Measurements from ENCODE around the gene FPR3.
A peak's percentile ranks its signal among the peaks of the same experiment; 100 is the strongest.
"Not testable (repeated sequence)": the region's sequence is repeated elsewhere in the genome, so short reads cannot be mapped to it uniquely, and the experiment has no call there.

FPR3 gene, protein sequence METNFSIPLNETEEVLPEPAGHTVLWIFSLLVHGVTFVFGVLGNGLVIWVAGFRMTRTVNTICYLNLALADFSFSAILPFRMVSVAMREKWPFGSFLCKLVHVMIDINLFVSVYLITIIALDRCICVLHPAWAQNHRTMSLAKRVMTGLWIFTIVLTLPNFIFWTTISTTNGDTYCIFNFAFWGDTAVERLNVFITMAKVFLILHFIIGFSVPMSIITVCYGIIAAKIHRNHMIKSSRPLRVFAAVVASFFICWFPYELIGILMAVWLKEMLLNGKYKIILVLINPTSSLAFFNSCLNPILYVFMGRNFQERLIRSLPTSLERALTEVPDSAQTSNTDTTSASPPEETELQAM

DNA sequence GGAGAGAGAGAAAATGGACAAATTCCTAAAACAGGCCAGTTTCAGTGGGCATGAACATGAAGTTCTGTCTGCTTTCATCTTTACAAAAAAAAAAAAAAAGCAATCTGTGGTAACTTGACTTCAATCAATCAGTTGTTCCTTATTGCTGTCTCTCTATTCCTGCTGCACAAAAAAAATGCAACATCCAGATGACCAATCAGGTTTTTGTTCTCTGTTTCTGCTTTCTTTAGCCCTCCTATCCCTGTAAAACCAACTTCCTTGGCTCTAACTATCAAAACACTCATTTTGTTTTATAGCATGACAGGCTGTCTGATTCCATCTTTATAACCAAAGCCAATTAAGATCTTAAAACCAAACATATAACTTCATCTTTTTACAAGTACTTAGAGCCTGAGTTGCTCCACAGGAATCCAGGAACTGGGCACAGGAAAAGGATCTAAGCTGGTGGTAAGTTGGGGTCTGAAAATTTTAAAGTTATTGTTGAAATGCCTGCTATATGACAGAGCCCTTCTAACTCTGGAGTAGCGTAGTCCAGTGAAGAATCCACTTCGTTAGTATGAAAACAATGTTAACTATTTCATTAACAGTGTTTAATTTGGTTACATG is at the start of gene FPR3:
FPR3 (plus strand) TSS at position 273 of the 606 bp plus-strand sequence. CDS start 28,592 bp downstream, outside the sequence.
- DNase-seq (ENCODE audit: low read depth), result no peak

DNA sequence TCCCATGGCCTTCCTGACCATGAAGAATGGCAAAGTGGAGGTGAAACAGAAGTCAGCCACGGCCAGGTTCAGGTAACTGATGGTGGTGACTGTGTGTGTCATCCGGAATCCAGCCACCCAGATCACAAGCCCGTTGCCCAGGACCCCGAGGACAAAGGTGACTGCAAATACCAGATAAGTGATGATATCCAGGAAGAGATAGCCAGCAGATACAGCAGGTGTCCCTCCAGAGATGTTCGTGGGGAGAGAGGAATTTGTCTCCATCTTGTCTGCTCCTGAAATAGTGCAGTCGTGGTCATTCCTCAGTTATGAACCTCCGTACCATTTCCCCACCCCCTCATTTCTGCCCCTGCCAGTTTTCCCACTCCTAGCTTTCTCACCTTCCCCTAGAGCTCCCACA is 48.2 kb upstream of the FPR3 start:
- DNase-seq (ENCODE audit: low read depth), result no peak

DNA sequence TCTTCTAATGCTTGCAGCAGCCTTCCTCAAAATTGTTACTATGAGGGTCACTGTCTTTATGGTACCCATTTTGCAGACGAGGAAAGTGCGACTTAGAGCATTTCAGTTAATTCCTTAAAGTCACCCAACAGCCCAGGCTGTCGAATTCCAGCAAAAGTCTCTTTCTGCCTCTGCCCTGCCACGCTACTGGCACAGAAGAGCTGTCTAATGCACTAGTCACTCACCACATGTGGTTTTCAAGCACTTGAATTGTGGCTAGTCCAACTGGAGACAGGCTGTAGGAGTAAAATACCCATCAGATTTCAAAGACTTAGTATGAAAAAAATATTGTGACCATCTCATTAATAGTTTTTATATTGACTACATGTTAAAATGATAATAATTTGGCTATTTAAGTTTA is 45.0 kb upstream of the FPR3 start:
- no peak for DNase-seq (ENCODE audit: low read depth)

DNA sequence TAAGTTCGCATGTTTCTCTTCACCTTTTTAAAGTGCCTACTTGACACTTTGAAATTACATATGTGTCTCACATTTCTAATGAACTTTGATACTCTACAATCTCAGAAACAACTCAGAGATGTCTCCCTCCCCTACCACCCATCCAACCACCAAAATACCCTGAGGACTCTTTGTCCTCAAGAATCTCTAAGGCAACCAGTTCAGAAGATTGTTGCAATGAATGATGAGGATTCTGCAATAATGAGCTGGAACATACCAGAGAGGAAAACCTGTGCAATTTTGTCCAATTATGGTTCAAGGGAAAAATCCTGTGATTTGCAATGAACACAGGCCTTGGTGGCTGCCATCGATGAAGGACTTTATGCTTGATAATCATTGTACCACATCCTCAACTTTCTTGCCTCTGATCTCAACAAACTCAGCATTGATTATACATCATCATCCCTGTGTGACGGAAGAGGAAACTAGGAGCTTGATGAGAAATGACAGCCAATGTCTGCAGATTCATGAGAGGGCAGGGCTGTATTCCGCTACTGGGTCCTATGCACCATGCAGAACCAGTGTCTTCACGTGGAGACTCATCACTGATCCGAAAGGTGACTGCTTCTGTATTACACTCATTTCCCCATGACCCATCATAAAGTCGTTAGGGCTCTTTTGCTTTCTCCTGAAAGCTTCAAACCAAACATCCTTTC is 44.4 kb upstream of the FPR3 start:
- no peak for DNase-seq (ENCODE audit: low read depth)

DNA sequence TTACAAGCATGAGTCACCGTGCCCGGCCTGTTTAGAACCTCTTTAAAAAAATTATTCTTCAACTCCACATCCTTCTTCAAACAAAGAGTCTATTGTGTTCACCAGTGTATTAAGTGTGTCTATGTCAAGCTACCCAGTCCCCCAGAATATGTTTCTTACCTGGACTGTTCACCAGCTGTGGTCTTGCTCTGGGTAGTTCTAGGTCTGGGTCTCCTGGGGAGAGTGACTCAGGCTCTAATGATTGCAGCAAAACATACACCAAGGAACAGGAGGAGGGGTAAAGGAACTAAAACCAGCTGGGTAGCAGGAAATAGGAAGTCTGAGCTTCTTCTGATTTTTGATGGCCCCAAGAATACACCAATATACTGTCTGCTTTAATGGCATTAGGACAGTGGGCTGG is 43.3 kb upstream of the FPR3 start, which contains the start of gene FPR1:
FPR1 (minus strand) TSS at position 224 of the 400 bp plus-strand sequence. CDS start 4,884 bp downstream, outside the sequence.
- DNase-seq (ENCODE audit: low read depth), result no peak

DNA sequence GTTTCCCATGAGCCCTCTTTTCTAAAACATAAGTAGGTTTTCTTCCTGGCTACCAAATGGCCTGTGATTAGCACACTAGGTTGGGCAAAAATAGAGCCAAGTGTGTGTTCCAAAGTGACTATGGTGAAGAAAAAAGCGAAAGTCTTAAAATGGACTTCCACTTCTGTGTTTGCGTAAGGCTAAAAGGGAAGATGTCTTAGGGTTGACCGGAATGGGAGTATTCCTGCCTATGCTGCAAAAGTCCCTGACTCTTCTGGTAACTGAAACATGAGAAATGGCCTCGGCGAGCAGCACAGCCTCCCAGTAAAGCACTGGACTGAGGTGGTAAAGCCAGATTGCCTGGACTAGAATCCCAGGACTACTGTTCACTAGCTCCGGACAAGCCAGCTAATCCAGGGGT is 40.8 kb upstream of the FPR3 start:
- DNase-seq (ENCODE audit: low read depth), result no peak

DNA sequence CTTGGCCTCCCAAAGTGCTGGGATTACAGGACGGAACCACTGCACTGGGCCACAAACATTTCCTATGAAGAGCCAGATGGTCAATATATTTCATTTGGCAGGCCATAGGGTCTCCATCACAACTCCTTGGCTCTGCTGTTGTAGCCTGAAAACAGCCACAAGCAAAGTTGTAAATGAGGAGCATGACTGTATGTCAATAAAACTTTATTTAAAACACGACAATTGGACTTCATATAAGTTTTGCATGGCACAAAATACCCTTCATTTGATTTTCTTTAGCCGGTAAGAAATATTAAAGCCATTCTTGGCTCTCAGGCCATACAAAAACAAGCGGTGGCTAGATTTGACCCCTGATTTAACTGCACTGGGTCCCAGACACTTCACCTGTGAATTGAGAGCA is 40.2 kb upstream of the FPR3 start:
- DNase-seq (ENCODE audit: low read depth), result no peak

DNA sequence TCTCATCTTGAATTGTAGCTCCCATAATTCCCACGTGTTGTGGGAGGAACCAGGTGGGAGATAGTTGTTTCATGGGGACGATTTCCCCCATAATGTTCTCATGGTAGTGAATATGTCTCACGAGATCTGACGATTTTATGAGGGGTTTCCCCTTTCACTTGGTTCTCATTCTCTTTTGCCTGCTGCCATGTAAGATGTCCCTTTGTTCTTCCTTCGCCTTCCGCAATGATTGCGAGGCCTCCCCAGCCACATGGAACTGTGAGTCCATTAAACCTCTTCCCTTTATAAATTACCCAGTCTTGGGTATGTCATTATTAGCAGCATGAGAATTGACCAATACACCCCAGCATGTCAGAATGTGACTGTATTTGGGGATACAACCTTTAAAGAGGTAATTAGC is 39.4 kb upstream of the FPR3 start:
- no peak for DNase-seq (ENCODE audit: low read depth)

DNA sequence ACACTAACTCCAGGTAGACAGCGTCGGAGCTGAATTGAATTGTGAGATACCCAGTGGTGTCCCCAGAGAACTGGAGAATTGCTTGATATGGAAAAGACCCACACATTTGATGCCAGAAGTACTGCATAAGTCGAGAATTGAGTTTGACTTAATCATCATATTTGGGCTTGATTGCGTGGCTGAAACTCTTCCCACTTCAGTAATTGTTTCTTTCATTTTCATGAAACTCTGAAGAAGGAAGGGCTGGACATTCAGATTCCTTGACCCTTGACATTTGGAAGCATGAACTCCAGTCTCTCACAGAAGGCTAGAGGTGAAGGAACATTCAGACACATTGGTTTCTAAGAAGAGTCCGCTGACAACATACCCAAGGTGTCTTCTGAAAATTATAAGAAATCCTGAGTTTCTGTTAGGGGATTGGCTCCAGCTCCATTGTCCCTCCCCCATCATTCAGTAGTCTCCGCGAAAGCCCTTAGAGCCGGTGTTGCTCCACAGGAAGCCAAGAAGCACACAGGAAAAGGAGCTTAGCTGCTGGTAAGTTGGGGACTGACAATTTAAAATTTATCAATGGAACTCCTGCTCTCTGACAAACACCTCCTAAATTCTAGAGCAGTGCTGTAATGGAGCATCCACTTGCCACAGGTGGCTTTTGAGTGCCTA is 34.1 kb upstream of the FPR3 start, which contains the start of gene FPR2:
FPR2 (plus strand) TSS at position 484 of the 660 bp plus-strand sequence. CDS start 7,479 bp downstream, outside the sequence.
- DNase-seq (ENCODE audit: low read depth), result no peak

DNA sequence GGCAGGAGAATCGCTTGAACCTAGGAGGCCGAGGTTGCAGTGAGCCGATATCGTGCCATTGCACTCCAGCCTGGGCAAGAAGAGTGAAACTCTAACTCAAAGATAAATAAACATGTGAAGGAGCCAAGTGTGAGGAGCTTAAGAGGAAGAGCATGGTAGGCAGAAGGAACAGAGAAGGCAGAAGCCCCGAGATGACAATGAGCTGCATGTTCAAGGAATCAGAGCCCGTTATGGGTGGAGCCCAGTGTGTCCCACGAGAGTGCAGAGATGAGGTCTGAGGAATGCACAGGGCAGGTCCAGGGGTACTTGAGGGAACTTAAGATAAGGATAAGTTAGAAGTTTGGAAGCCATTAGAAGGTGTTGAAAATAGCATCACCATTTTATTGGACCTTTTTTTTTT is 33.3 kb upstream of the FPR3 start:
- DNase-seq (ENCODE audit: low read depth), result no peak

DNA sequence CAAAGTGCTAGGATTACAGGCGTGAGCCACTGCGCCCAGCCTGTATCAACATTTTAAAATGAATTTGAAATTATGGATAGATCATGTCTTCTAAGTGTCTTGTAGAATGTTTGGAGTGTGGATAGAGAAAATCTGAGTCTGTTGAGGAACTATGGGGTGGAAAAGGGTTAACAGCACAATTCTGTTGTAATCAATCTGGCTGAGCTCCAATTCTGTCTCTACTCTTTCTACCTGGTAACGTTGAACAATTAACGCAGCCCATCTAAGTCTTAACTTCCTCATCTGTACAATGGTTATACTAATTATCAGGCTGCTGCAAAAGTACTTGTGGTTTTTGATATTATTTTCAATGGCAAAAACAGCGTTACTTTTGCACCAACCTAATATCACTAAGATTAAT is 29.9 kb upstream of the FPR3 start:
- no peak for DNase-seq (ENCODE audit: low read depth)

DNA sequence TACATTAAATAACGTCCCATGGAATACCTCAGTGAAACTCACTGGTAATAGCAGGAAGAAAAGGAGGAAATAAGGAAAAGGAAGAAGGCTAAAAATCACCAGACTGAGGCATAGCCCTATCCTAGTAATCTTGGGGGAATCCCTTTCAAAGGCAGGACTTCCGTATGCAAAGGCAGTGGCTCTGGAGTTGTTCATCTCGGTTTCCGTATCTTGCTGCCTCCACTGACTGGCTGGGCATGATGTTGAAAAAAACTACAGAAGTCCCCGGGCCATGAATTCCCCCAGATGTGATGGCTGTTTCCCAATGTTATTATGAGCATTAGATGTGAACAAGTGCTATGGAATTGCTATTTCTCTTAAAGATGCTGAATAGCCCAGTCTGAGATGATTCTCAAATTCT is 28.5 kb upstream of the FPR3 start:
- no peak for DNase-seq (ENCODE audit: low read depth)

DNA sequence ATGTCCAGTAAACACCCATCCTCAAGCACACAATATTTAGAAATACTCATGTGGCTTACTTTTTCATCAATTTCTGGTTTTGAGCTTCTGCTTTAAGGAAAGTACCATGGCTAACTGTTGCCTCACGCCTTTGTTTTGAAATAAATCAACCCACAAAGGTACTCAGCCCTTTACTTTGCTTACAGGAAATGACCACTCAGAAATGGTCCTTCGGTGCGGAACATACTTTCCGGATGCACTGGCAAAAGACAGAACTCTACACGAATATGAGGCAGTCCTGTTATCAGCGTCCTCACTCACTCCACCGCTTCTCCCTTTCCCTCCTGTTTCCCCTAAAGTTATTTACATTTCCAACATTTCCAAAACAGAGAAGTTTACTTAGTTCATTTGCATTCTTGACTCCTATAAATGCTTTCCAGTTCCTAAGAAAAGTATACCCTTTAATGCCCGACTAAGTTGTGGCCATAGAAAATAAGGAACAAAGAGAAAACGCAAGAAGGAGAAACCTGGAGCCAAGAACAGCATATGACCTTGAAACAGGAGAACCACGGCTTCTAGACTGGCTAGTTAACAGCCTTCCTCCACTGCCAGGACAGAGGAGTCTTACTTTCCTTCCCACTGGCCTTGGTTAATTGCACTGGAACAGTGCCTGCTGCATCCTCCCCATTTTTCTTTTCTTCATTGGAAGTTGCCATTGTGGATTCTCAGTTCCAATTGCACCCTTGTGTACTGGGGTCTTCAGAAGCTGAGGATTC is 23.4 kb upstream of the FPR3 start:
- no peak for DNase-seq (ENCODE audit: low read depth)

DNA sequence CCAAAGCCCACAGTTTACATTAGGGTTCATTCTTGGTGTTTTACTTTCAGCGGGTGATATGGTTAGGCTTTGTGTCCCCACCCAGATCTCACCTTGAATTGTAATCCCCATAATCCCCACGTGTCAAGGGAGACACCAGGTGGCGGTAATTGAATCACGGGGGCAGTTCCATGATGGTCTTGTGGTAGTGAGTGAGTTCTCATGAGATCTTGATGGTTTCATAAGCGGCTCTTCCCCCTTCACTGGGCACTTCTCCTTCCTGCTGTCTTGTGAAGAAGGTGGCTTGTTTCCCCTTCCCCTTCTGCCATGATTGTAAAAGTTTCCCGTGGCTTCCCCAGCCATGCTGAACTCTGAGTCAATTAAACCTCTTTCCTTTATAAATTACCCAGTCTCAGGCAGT is 22.0 kb upstream of the FPR3 start:
- no peak for DNase-seq (ENCODE audit: low read depth)

DNA sequence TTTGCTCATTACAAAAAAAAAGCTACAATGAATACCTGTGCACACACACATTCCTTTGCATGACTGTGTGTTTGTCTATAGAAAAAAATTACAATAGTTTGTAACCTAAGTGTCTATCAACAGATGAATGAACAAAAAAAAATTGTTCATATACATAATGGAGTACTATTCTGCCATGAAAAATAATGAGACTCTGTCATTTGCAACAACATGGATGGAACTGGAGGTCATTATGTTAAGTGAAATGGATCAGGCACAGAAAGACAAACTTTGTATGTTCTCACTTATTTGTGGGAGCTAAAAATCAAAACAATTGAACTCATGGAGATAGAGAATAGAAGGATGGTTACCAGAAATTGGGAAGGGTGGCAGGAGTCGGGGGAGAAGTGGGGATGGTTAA is 18.4 kb upstream of the FPR3 start:
- not testable (repeated sequence) for DNase-seq (ENCODE audit: low read depth)

DNA sequence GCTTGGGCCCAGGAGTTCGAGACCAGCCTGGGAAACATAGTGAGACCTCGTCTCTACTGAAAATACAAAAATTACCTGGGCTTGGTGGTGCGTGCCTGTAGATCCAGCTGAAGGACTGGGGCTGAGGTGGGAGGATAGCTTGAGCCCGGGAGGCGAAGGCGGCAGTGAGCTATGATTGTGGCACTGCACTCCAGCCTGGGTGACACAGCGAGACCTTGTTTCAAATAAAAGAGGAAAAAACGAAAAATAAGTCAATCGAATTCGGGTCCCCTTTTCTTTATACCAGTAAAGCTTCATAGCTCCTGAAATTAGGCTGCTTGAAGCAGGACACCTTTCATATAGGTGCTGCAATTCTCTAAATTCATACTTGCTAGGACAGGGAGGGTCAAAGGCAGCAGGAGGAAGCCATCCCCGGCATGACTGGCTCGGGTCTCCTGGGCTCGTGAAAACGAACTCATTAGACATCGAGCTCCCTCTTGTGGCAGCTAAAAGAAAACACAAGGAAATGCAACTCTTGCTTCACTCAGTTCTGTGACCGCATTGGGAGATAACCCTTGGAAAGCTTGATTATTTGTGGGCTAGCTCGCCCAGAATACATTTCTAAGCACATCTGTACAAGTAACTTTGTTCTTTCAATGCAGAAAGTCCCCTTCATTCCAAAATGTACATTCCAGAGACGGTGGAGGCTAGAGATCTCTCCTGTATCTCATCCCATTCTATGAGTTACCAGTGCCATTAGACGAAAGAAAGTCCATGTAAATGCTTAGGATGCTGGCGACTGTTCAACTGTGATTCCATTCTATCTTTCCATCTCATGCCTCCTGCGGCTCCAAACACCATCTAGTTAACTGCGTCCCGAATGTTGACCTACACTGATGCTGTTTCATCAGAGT is 17.1 kb upstream of the FPR3 start:
- DNase-seq (ENCODE audit: low read depth), result peak; percentile 45

DNA sequence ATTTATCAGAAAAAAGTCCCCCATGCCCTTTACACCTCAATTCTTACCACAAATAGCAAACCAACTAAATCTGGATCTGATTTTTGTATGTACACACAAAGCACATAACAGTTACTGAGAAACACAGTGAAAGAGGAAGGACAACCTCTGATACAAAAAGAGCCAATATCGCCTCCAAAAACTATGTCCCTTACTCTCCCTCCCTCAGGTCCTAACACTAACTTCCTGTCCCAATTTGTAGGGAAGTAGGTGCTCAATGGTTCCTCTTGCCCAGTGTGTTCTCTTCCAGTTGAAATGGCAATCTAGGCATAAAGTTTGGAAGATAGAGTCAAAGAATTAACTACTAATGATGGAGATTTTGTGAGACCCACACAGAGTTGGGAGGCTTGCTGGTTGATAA is 15.8 kb upstream of the FPR3 start:
- DNase-seq (ENCODE audit: low read depth), result no peak

DNA sequence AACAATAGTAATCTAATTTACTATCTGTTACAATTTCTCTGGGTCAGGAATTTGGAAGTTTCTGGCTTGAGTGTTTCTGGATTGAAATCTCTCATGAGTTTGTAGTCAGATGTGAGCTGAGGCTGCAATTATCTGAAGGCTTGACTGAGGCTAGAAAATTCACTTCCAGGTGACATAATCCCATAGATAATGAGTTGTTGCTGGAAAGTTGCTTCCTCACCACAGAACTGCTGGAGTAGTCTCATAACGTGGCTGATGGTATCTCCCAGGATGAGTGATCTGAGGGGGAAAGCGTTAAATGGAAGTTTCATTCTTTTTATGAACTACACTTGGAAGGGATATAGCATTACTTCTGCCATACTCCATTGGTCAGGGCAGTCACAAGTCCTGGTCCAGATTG is 15.3 kb upstream of the FPR3 start:
- no peak for DNase-seq (ENCODE audit: low read depth)

DNA sequence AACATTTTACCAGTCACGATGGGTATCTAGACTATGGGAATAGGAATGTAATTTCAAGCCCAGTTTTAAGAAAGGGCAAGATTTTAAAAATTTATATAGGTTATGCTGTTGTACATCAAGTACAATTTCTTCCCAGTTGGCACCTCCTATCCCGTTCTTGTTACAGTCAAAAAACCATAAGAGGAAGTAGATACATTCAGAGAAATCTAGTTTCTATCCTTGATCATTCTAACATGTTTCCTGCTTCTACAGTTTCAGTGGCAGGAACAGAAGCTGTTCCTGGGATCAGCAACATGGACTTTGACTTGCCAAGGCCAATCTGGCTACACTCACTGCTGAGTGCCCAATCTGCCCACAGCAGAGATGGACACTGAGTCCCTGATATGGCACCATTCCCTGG is 14.7 kb upstream of the FPR3 start:
- DNase-seq (ENCODE audit: low read depth), result no peak

DNA sequence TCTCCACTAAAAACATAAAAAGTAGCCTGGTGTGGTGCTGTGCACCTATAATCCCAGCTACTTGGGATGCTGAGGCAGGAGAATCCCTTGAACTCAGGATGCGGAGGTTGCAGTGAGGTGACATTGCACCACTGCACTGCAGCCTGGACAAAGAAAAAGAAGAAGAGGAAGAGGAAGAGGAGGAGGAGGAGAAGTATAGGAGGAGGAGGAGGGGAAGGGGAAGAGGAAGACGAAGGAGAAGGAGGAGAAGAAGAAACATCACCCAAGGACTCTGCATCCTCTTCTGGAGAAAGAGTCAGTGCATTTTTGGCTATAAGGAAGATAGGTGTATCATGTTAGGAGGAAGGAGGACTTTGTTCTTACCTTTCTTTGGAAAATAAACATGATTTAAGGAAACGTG is 13.0 kb upstream of the FPR3 start:
- DNase-seq (ENCODE audit: low read depth), result no peak

DNA sequence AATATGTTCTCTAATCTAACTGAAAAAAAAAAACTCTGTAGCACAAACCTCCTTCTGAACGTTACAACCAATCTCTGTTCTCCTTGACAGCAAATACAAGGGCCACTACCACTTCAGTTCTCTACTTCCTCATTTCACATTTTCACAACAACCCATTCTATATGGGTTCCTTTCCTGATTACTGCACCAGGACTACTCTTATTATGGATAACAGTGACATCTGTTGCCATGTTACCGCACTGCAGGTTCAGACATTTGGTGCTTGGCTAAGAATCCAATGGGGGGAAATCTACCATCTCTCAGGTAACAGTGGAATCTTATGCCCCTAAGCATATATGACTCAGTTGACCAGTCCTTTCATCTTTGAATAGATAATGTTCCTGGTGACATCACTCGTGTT is 11.6 kb upstream of the FPR3 start:
- DNase-seq (ENCODE audit: low read depth), result no peak
